ENCODE results near the gene NANOS3.

DNA sequence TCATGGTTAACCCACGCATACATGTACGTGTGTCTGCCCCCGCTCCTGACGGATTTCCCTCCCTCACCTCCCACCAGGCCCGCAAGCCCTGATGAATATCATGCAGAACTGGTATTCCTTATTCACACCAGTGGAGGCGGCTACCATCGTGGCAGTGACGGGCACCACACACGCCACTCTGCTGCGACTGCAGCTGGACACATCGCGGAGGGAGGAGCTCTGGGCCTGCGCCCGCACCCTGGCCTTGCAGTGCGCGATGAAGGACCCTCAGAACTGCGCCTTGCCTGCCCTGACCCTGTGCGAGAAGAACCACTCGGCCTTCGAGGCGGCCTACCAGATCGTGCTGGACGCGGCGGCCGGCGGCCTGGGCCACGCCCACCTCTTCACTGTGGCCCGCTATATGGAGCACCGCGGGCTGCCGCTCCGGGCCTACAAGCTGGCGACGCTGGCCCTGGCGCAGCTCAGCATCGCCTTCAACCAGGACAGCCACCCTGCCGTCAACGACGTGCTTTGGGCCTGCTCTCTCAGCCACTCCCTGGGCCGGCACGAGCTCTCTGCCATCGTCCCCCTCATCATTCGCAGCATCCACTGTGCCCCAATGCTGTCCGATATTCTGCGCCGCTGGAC is 46.7 kb upstream of the NANOS3 start:
- no peak for TF ChIP-seq CTCF (IDR thresholded peaks at IDR 0.05; ENCODE audit: low read depth, low read length, missing input control)
- TF ChIP-seq, protein P1, sequence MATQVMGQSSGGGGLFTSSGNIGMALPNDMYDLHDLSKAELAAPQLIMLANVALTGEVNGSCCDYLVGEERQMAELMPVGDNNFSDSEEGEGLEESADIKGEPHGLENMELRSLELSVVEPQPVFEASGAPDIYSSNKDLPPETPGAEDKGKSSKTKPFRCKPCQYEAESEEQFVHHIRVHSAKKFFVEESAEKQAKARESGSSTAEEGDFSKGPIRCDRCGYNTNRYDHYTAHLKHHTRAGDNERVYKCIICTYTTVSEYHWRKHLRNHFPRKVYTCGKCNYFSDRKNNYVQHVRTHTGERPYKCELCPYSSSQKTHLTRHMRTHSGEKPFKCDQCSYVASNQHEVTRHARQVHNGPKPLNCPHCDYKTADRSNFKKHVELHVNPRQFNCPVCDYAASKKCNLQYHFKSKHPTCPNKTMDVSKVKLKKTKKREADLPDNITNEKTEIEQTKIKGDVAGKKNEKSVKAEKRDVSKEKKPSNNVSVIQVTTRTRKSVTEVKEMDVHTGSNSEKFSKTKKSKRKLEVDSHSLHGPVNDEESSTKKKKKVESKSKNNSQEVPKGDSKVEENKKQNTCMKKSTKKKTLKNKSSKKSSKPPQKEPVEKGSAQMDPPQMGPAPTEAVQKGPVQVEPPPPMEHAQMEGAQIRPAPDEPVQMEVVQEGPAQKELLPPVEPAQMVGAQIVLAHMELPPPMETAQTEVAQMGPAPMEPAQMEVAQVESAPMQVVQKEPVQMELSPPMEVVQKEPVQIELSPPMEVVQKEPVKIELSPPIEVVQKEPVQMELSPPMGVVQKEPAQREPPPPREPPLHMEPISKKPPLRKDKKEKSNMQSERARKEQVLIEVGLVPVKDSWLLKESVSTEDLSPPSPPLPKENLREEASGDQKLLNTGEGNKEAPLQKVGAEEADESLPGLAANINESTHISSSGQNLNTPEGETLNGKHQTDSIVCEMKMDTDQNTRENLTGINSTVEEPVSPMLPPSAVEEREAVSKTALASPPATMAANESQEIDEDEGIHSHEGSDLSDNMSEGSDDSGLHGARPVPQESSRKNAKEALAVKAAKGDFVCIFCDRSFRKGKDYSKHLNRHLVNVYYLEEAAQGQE (IDR thresholded peaks at IDR 0.05) = no peak
- TF ChIP-seq TAF1 (conservative IDR thresholded peaks at IDR 0.05) = no peak
- no peak for TF ChIP-seq GABPA (IDR thresholded peaks at IDR 0.05 in 1 of 2, conservative IDR thresholded peaks at IDR 0.05 in 1 of 2)
- TF ChIP-seq RXRA (IDR thresholded peaks at IDR 0.05) = no peak
- no peak for TF ChIP-seq YY1 (IDR thresholded peaks at IDR 0.05)
- TF ChIP-seq, protein P2, sequence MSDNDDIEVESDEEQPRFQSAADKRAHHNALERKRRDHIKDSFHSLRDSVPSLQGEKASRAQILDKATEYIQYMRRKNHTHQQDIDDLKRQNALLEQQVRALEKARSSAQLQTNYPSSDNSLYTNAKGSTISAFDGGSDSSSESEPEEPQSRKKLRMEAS (IDR thresholded peaks at IDR 0.05) = no peak
- no peak for TF ChIP-seq SP1 (IDR thresholded peaks at IDR 0.05)
- no peak for TF ChIP-seq ATF3 (IDR thresholded peaks at IDR 0.05)
- no peak for TF ChIP-seq FOXA1 (IDR thresholded peaks at IDR 0.05)

Data from liver (tissue), 3 donors.